OCI-LY7 (cell line): ENCODE data around the gene DDB1.

Experiments
- EZH2phosphoT487 ChIP-seq: fragments of 200-600 bp; sonication (generic); IDR thresholded peaks from 2 replicates; pipeline ENCODE4 v1.6.1; 2018; ENCODE audit warnings: low read depth, borderline replicate concordance, mild to moderate bottlenecking, mixed run types, antibody characterized with exemption, low read length, moderate library complexity, mixed read lengths
- TF ChIP-seq, protein P1 (sequence below): fragments of 200-600 bp; sonication (generic); conservative IDR thresholded peaks from 2 replicates; pipeline ENCODE4 v1.5.1; 2014; ENCODE audit warnings: mild to moderate bottlenecking, antibody characterized with exemption, low read length, moderate library complexity, mixed read lengths

- TF ChIP-seq, protein P1, sequence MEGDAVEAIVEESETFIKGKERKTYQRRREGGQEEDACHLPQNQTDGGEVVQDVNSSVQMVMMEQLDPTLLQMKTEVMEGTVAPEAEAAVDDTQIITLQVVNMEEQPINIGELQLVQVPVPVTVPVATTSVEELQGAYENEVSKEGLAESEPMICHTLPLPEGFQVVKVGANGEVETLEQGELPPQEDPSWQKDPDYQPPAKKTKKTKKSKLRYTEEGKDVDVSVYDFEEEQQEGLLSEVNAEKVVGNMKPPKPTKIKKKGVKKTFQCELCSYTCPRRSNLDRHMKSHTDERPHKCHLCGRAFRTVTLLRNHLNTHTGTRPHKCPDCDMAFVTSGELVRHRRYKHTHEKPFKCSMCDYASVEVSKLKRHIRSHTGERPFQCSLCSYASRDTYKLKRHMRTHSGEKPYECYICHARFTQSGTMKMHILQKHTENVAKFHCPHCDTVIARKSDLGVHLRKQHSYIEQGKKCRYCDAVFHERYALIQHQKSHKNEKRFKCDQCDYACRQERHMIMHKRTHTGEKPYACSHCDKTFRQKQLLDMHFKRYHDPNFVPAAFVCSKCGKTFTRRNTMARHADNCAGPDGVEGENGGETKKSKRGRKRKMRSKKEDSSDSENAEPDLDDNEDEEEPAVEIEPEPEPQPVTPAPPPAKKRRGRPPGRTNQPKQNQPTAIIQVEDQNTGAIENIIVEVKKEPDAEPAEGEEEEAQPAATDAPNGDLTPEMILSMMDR: no peak
- TF ChIP-seq EZH2phosphoT487: no peak
Measured at GRCh38 chr11:61335355-61335710, 2.4 kb upstream of the DDB1 start.
